ENCODE measurements around the gene KCNK7.

The KCNK7 gene

GRCh38 chr11:65617136-65617850, 21.7 kb upstream of the KCNK7 start:
- Histone ChIP-seq H3K27ac (ENCODE audit: low read length) (no peak overlapping the region), H3K4me3 (ENCODE audit: low read length in 2 of 2) (no peak overlapping the region), H3K9me3 (ENCODE audit: control insufficient read depth in 2 of 2, low read length in 2 of 2) (no peaks in the 10 kb centered on the region), H3K36me3 (ENCODE audit: control insufficient read depth in 2 of 2, insufficient read depth in 2 of 2, low read length in 2 of 2) (peaks cover 14 to 35% of the 10 kb centered on the region in 2 donors), H3K27me3 (ENCODE audit: control insufficient read depth in 1 of 2, insufficient read depth in 2 of 2, low read length in 2 of 2) (no peaks in the 10 kb centered on the region), H3K4me1 (ENCODE audit: control insufficient read depth, insufficient read depth, low read length) (peaks cover 36% of the 10 kb centered on the region), H3K9ac (ENCODE audit: low read length in 2 of 2) (peak overlapping the region in 1 of 2 donors; percentile 78)

GRCh38 chr11:65616575-65617001, 21.0 kb upstream of the KCNK7 start:
- H3K27ac ChIP-seq (ENCODE audit: low read length) = peak overlapping the region; percentile 41
- no peaks in the 10 kb centered on the region for H3K27me3 ChIP-seq (ENCODE audit: control insufficient read depth in 1 of 2, insufficient read depth in 2 of 2, low read length in 2 of 2)
- H3K4me3 ChIP-seq (ENCODE audit: low read length in 2 of 2) = peak overlapping the region; percentile 71 to 96
- peak overlapping the region; percentile 78 to 80 for H3K9ac ChIP-seq (ENCODE audit: low read length in 2 of 2)
- H3K9me3 ChIP-seq (ENCODE audit: control insufficient read depth in 2 of 2, low read length in 2 of 2) = no peaks in the 10 kb centered on the region
- peaks cover 43% of the 10 kb centered on the region for H3K4me1 ChIP-seq (ENCODE audit: control insufficient read depth, insufficient read depth, low read length)
- H3K36me3 ChIP-seq (ENCODE audit: control insufficient read depth in 2 of 2, insufficient read depth in 2 of 2, low read length in 2 of 2) = peaks cover 19 to 33% of the 10 kb centered on the region in 2 donors

- Histone ChIP-seq H3K27ac (ENCODE audit: low read length) (peak overlapping the region; percentile 87), H3K27me3 (ENCODE audit: control insufficient read depth in 1 of 2, insufficient read depth in 2 of 2, low read length in 2 of 2) (no peaks in the 10 kb centered on the region), H3K9me3 (ENCODE audit: control insufficient read depth in 2 of 2, low read length in 2 of 2) (no peaks in the 10 kb centered on the region), H3K9ac (ENCODE audit: low read length in 2 of 2) (peak overlapping the region; percentile 78 to 80), H3K4me3 (ENCODE audit: low read length in 2 of 2) (peak overlapping the region; percentile 71 to 96), H3K36me3 (ENCODE audit: control insufficient read depth in 2 of 2, insufficient read depth in 2 of 2, low read length in 2 of 2) (peaks cover 19 to 28% of the 10 kb centered on the region in 2 donors), H3K4me1 (ENCODE audit: control insufficient read depth, insufficient read depth, low read length) (peaks cover 48% of the 10 kb centered on the region)
Observed at GRCh38 chr11:65615950-65616574, 20.5 kb upstream of the KCNK7 start.

GRCh38 chr11:65615229-65615949, 19.8 kb upstream of the KCNK7 start, which contains the start of gene PCNX3:
Gene PCNX3 (plus strand): TSS chr11:65615776. CDS start chr11:65616312, 536 bp downstream.
- Histone ChIP-seq H3K4me3 (ENCODE audit: low read length in 2 of 2) (peak within 1 kb of the TSS; percentile 85 to 96), H3K36me3 (ENCODE audit: control insufficient read depth in 2 of 2, insufficient read depth in 2 of 2, low read length in 2 of 2) (peaks cover 19 to 30% of the 10 kb centered on the region in 2 donors), H3K9me3 (ENCODE audit: control insufficient read depth in 2 of 2, low read length in 2 of 2) (no peaks in the 10 kb centered on the region), H3K4me1 (ENCODE audit: control insufficient read depth, insufficient read depth, low read length) (peaks cover 54% of the 10 kb centered on the region), H3K27ac (ENCODE audit: low read length) (peak within 1 kb of the TSS; percentile 87), H3K27me3 (ENCODE audit: control insufficient read depth in 1 of 2, insufficient read depth in 2 of 2, low read length in 2 of 2) (no peaks in the 10 kb centered on the region), H3K9ac (ENCODE audit: low read length in 2 of 2) (peak within 1 kb of the TSS; percentile 78 to 89)

GRCh38 chr11:65613091-65613928, 17.7 kb upstream of the KCNK7 start:
- Histone ChIP-seq H3K9me3 (ENCODE audit: control insufficient read depth in 2 of 2, low read length in 2 of 2) (no peaks in the 10 kb centered on the region), H3K9ac (ENCODE audit: low read length in 2 of 2) (peak overlapping the region; percentile 75 to 86), H3K36me3 (ENCODE audit: control insufficient read depth in 2 of 2, insufficient read depth in 2 of 2, low read length in 2 of 2) (peaks cover 12 to 22% of the 10 kb centered on the region in 2 donors), H3K4me1 (ENCODE audit: control insufficient read depth, insufficient read depth, low read length) (peaks cover 69% of the 10 kb centered on the region), H3K4me3 (ENCODE audit: low read length in 2 of 2) (peak overlapping the region; percentile 85 to 96), H3K27me3 (ENCODE audit: control insufficient read depth in 1 of 2, insufficient read depth in 2 of 2, low read length in 2 of 2) (no peaks in the 10 kb centered on the region), H3K27ac (ENCODE audit: low read length) (peak overlapping the region; percentile 87)

DNA sequence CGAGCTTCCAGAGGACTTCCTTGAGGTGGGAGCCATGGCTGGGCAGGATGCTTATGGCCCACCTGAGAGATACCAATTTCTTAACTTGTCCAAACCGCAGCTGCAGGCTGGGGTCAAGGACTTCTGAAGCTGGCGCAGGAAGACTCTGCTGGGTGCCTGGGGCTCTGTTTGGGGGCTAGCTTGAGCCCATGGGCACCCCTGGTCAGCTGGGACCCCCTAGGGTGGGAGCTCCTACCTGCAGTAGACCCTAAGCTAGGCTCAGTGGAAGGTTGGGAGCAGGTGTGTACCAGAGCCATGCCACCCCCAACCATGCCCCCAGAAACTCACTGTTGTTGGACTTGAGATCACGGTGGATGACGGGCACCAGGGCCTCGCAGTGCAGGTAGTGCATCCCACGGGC, 17.1 kb upstream of the KCNK7 start:
- H3K27me3 ChIP-seq (ENCODE audit: control insufficient read depth in 1 of 2, insufficient read depth in 2 of 2, low read length in 2 of 2) = no peaks in the 10 kb centered on the region
- peaks cover 8 to 18% of the 10 kb centered on the region in 2 donors for H3K36me3 ChIP-seq (ENCODE audit: control insufficient read depth in 2 of 2, insufficient read depth in 2 of 2, low read length in 2 of 2)
- H3K9ac ChIP-seq (ENCODE audit: low read length in 2 of 2) = peak overlapping the region; percentile 42 to 49
- no peaks in the 10 kb centered on the region for H3K9me3 ChIP-seq (ENCODE audit: control insufficient read depth in 2 of 2, low read length in 2 of 2)
- H3K27ac ChIP-seq (ENCODE audit: low read length) = peak overlapping the region; percentile 87
- peaks cover 75% of the 10 kb centered on the region for H3K4me1 ChIP-seq (ENCODE audit: control insufficient read depth, insufficient read depth, low read length)
- peak overlapping the region; percentile 85 to 96 for H3K4me3 ChIP-seq (ENCODE audit: low read length in 2 of 2)

DNA sequence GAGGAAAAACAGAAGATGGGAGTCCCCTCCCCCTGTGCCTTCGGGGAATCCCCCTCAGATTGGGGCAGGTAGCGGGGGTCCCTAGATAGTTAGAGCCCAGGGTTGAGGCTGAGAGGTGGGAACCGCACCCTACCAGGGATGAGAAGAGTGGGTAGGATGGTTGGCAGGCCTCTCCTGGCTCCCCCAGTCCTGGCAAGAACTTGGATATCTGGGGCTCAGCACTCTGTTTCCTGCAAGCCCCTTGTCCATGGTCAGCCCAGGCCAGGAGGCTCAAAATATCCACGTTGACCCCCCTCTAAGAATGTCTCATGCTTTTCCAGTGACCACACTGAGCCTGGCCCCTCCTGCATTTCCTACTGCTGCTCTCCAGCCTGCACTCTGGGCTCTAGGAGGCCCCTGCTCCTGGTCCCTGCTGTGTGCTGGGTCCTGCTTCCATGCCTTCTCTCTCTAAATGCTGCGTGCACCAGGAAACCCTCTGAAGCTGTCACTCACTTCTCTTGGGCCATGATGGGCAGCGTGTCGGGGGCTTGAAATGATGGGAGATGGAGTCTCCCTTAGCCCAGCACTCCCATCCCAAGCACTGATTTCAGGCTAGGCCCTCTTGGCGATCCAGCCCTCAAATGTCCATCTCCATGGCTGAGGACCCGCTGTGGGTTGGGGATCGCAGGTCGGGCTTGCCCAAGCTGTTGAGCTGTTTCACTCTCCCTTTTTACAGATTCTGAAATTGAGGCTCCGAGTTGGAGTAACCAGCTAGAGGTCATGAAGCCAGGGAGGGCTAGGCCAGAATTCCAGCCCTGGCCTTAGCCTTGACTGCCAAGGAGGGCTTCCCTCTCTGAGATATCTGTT, 16.4 kb upstream of the KCNK7 start:
- H3K27me3 ChIP-seq (ENCODE audit: control insufficient read depth in 1 of 2, insufficient read depth in 2 of 2, low read length in 2 of 2) = no peaks in the 10 kb centered on the region
- peak overlapping the region; percentile 87 for H3K27ac ChIP-seq (ENCODE audit: low read length)
- H3K36me3 ChIP-seq (ENCODE audit: control insufficient read depth in 2 of 2, insufficient read depth in 2 of 2, low read length in 2 of 2) = peaks cover 8 to 16% of the 10 kb centered on the region in 2 donors
- H3K9ac ChIP-seq (ENCODE audit: low read length in 2 of 2) = peak overlapping the region; percentile 15 to 42
- H3K9me3 ChIP-seq (ENCODE audit: control insufficient read depth in 2 of 2, low read length in 2 of 2) = no peaks in the 10 kb centered on the region
- H3K4me3 ChIP-seq (ENCODE audit: low read length in 2 of 2) = peak overlapping the region; percentile 85 to 96
- H3K4me1 ChIP-seq (ENCODE audit: control insufficient read depth, insufficient read depth, low read length) = peaks cover 75% of the 10 kb centered on the region

GRCh38 chr11:65611028-65611757, 15.6 kb upstream of the KCNK7 start:
- H3K4me3 ChIP-seq (ENCODE audit: low read length in 2 of 2) = peak overlapping the region in 1 of 2 donors; percentile 96
- peaks cover 72% of the 10 kb centered on the region for H3K4me1 ChIP-seq (ENCODE audit: control insufficient read depth, insufficient read depth, low read length)
- H3K27ac ChIP-seq (ENCODE audit: low read length) = peak overlapping the region; percentile 58
- H3K9me3 ChIP-seq (ENCODE audit: control insufficient read depth in 2 of 2, low read length in 2 of 2) = no peaks in the 10 kb centered on the region
- peak overlapping the region in 1 of 2 donors; percentile 40 for H3K9ac ChIP-seq (ENCODE audit: low read length in 2 of 2)
- no peaks in the 10 kb centered on the region for H3K27me3 ChIP-seq (ENCODE audit: control insufficient read depth in 1 of 2, insufficient read depth in 2 of 2, low read length in 2 of 2)
- peaks cover 8 to 16% of the 10 kb centered on the region in 2 donors for H3K36me3 ChIP-seq (ENCODE audit: control insufficient read depth in 2 of 2, insufficient read depth in 2 of 2, low read length in 2 of 2)

DNA sequence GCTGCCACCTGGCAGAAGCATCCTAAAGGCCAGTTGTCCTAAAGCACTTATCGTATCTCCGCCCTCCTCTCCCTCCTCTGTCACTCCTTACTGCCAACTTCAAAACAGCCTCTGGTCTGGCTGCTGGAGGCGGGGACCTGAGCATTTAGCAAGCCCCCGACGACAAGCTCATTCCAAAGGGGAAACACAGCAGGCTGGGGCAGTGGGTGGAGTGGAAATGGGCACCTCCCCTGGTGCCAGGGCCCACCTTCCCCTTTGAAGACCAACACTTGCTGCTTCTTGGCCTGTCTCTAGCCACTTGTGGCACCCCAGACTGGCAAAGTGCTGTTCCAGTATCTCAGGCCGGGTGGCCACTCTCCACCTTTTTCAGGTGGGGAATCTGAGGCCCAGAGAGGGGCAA, 14.8 kb upstream of the KCNK7 start:
- peaks cover 11 to 20% of the 10 kb centered on the region in 2 donors for H3K36me3 ChIP-seq (ENCODE audit: control insufficient read depth in 2 of 2, insufficient read depth in 2 of 2, low read length in 2 of 2)
- no peaks in the 10 kb centered on the region for H3K9me3 ChIP-seq (ENCODE audit: control insufficient read depth in 2 of 2, low read length in 2 of 2)
- no peak overlapping the region for H3K4me3 ChIP-seq (ENCODE audit: low read length in 2 of 2)
- H3K27me3 ChIP-seq (ENCODE audit: control insufficient read depth in 1 of 2, insufficient read depth in 2 of 2, low read length in 2 of 2) = no peaks in the 10 kb centered on the region
- peaks cover 71% of the 10 kb centered on the region for H3K4me1 ChIP-seq (ENCODE audit: control insufficient read depth, insufficient read depth, low read length)
- peak overlapping the region in 1 of 2 donors; percentile 40 for H3K9ac ChIP-seq (ENCODE audit: low read length in 2 of 2)
- H3K27ac ChIP-seq (ENCODE audit: low read length) = peak overlapping the region; percentile 58
